Right lobe of liver (tissue), 6 donors: ENCODE data around the gene PPCS. TPM values are rescaled to one million over a fixed set of nuclear protein-coding genes. Genes with fewer than 3 reads are reported as not detected.

Source experiments
- ATAC-seq, 4 donors: fragments of 200-7000 bp; cut with Tn5 transposase; one replicate each; pipeline ENCODE4 v1.9.1; 2020; ENCODE audit warnings: mild to moderate bottlenecking in 4 of 4, moderate library complexity in 4 of 4
- DNase-seq, 3 donors: peaks; one replicate each; pipeline ENCODE4 v3.0.0-alpha.2; 2020
- H3K27ac ChIP-seq, 3 donors: fragments of 200-600 bp; one replicate each; pipeline ENCODE4 v1.8.0; 2022
- H3K27me3 ChIP-seq, 2 donors: fragments of 200-600 bp; one replicate each; pipeline ENCODE4 v1.8.0; 2022
- H3K36me3 ChIP-seq, 4 donors: fragments of 200-600 bp; sonication (generic) in 1 of 4; one replicate each; pipeline versions ENCODE4 v1.5.1 to v1.8.0; 2017 to 2022; ENCODE audit warnings: control low read depth in 1 of 4
- H3K4me1 ChIP-seq, 4 donors: fragments of 200-600 bp; sonication (generic) in 1 of 4; one replicate each; pipeline versions ENCODE4 v1.5.1 to v1.8.0; 2017 to 2022; ENCODE audit warnings: control low read depth in 1 of 4
- H3K4me3 ChIP-seq, 3 donors: fragments of 200-600 bp; one replicate each; pipeline ENCODE4 v1.8.0; 2022
- H3K9me3 ChIP-seq, 4 donors: fragments of 200-600 bp; sonication (generic) in 1 of 4; one replicate each; pipeline versions ENCODE4 v1.5.1 to v1.8.0; 2017 to 2022; ENCODE audit warnings: control low read depth in 1 of 4
- POLR2A ChIP-seq: fragments of 450-650 bp; IDR thresholded peaks from one replicate; pipeline ENCODE4 v1.6.1; 2017; ENCODE audit warnings: antibody characterized with exemption, mild to moderate bottlenecking
- WGBS: methylation state at CpG from one replicate; pipeline ENCODE4 v1.1.6; 2018; ENCODE audit warnings: low coverage, low lambda C conversion rate; ENCODE audit not compliant: insufficient coverage; ENCODE audit errors: missing lambda C conversion rate; 5-methylcytosine and 5-hydroxymethylcytosine counted together
- intact Hi-C, 2 donors: fragments of 100-400 bp; cut with DNase I; formaldehyde crosslinking; loops; one replicate each; pipeline versions ENCODE4 v1.11.2 to v1.14.1; 2022
- total RNA-seq, 6 experiments: library from RNA; depleted of rRNA in 2 of 6; stranded (reverse); fragments of >200 nt in 2 of 6; fragmentation: NEBNext Ultra II Directional in 3 of 6; extraction: Animal tissue kit (Norgen Biotek cat#: 25700) in 3 of 6; gene quantifications; one replicate each; pipeline versions ENCODE4 v1.1.0 to v1.2.4, GENCODE V29; 2016 to 2023
- TF ChIP-seq, protein P1 (sequence below), 4 donors: fragments of 200-600 bp in 3 of 4; fragments of 450-650 bp in 1 of 4; IDR thresholded peaks; one replicate each; pipeline versions ENCODE4 v1.5.1 to v1.8.0; 2016 to 2022; ENCODE audit warnings: antibody characterized with exemption in 4 of 4, mild to moderate bottlenecking in 2 of 4
- donor health status: DM: no; HTN: yes; CAD: no.
- donor health status: DM: no; HTN: no; CAD: no.
- donor health status: DM: no; HTN: no; CAD: no.
- donor health status: DM: no; HTN: yes; CAD: no.
- donor health status: DM: no; HTN: yes; CAD: no.

PPCS gene
- total RNA-seq, 6 experiments from 2014 or later, result 36.3 to 44.1 (median 42.7) TPM

DNA sequence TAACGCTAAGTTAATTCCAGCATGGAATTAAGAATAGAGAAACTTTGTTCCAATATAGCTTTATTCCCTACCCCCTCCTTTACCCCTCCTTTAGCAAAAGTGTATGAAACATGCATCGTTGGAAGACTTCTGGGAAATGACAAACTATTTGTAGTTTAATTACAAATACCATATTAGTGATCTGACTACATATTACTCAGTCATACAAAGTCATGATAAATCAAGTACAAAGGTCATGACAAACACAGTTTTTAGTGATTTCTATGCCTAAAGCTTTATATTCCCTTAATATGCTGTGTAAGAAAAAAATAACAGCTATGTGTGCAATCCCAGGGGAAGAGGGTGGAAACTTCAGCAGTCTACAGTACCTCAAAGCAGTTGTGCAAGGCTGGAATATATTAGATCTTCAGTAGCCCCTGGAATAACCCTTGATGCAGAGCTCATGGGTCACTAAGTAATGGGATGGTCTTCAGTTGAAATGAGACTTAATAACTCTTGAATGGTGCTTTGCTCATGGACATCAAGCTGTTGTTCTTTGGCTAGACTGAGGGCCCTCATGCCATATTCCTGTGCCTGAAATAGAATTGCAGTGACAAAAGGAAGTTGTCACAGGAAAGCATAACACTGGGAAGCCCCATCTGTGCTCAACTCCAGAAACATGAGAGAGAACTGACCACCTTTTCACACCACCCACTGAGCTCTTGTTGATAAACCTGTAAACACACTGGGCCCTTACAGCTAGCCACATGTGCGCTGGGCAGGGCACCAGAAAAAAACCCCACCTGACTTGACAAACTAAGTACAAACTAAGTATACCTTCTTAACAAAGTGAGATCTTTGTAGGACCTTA, 25.8 kb upstream of the PPCS start:
- intact Hi-C loops, result no loop called here
- ATAC-seq, result peak in 1 of 4 donors; percentile 22

DNA sequence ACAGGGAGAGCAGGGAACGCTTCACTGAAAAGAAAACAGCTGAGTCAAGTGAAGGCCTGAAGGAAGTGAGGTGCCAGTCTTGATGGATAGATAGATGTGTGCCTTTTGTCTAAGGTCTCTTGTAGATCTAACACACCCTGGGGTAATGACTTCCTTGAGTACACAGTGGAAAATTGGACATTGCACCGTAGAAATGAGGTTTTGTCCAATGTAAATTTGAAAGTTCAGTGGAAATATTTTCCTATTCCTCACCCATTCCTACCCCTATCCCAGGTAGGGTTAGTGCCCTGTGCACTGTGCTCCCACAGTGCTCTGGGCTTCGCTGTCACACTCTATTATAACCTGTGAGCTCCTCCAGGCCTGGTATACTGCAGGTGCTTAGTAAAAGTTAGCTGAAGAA, 24.8 kb upstream of the PPCS start:
- 40% methylated on average over 3 of the region's 3 CpGs for WGBS
- H3K4me3 ChIP-seq, result no peak overlapping the region
- no peaks in the 10 kb centered on the region for H3K27me3 ChIP-seq
- intact Hi-C loops, result no loop called here
- TF ChIP-seq, protein P1, sequence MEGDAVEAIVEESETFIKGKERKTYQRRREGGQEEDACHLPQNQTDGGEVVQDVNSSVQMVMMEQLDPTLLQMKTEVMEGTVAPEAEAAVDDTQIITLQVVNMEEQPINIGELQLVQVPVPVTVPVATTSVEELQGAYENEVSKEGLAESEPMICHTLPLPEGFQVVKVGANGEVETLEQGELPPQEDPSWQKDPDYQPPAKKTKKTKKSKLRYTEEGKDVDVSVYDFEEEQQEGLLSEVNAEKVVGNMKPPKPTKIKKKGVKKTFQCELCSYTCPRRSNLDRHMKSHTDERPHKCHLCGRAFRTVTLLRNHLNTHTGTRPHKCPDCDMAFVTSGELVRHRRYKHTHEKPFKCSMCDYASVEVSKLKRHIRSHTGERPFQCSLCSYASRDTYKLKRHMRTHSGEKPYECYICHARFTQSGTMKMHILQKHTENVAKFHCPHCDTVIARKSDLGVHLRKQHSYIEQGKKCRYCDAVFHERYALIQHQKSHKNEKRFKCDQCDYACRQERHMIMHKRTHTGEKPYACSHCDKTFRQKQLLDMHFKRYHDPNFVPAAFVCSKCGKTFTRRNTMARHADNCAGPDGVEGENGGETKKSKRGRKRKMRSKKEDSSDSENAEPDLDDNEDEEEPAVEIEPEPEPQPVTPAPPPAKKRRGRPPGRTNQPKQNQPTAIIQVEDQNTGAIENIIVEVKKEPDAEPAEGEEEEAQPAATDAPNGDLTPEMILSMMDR (IDR thresholded peaks at IDR 0.05), result no peak
- no peak for TF ChIP-seq POLR2A
- peak in 1 of 3 donors; percentile 71 for DNase-seq
- H3K27ac ChIP-seq, result peak overlapping the region in 1 of 3 donors; percentile 9
- H3K9me3 ChIP-seq, result no peaks in the 10 kb centered on the region
- H3K36me3 ChIP-seq, result no peaks in the 10 kb centered on the region
- peak; percentile 85 to 97 (median 92) for ATAC-seq
- peaks cover 0 to 15% (median 6%) of the 10 kb centered on the region in 4 donors for H3K4me1 ChIP-seq

More for the DNA sequence above, 25.8 kb upstream of the PPCS start:
- TF ChIP-seq, protein P1 (IDR thresholded peaks at IDR 0.05), result no peak
- TF ChIP-seq POLR2A, result no peak
- H3K4me3 ChIP-seq, result no peak overlapping the region
- no peaks in the 10 kb centered on the region for H3K9me3 ChIP-seq
- DNase-seq, result no peak
- H3K27ac ChIP-seq, result no peak overlapping the region
- no peaks in the 10 kb centered on the region for H3K27me3 ChIP-seq
- 87% methylated on average over 3 of the region's 3 CpGs for WGBS
- no peaks in the 10 kb centered on the region for H3K36me3 ChIP-seq
- peaks cover 0 to 15% (median 6%) of the 10 kb centered on the region in 4 donors for H3K4me1 ChIP-seq

DNA sequence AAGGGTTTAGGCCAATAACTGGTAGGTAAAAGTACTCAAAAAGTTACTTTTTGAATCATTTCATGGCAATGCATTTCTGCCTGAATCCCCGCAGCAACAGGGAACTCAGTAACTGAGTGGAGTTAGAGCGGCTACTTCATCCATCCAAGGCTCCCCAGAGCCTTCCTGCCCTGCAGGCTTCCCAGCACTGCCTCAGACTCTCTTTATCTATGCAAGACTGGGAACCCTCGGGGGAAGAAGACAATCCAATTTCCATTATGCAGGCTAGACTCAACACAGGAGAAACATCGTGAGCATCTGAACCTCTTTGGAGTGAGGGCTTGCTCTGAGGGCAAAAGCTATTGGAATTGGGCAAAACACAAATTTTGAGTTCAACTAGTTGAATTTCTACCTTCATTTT, 23.6 kb upstream of the PPCS start:
- Histone ChIP-seq H3K36me3 (no peaks in the 10 kb centered on the region), H3K27ac (no peak overlapping the region), H3K27me3 (no peaks in the 10 kb centered on the region), H3K4me1 (peaks cover 0 to 15% (median 6%) of the 10 kb centered on the region in 4 donors), H3K9me3 (no peaks in the 10 kb centered on the region), H3K4me3 (no peak overlapping the region)
- TF ChIP-seq, protein P1 (IDR thresholded peaks at IDR 0.05), result no peak
- no peak for TF ChIP-seq POLR2A
- ATAC-seq (no peak), DNase-seq (no peak)
- intact Hi-C loops, result no loop called here
- 97% methylated on average over 4 of the region's 4 CpGs for WGBS

DNA sequence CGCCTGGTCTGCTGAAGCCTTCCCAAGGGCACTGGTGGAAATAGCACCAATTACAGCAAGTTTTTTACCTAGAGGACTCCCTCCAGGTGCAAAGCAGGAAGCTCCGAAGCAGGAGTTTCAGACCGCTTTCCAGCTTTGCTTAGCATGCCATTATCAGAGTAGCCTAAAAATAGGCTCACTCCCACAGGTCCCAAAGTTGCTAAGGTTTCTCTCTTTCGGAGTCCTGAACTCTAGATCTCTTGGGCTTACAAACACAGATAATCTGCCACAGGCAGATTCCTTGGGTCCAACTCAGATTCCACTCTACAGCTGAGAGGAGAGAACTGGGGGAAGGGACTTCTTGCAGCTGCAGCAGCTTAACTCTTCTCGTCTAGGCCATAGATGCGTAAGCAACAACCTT, 23.0 kb upstream of the PPCS start:
- H3K4me1 ChIP-seq, result peaks cover 0 to 15% (median 6%) of the 10 kb centered on the region in 4 donors
- no peaks in the 10 kb centered on the region for H3K27me3 ChIP-seq
- DNase-seq (no peak), ATAC-seq (no peak)
- no peak overlapping the region for H3K27ac ChIP-seq
- intact Hi-C loops, result no loop called here
- no peaks in the 10 kb centered on the region for H3K36me3 ChIP-seq
- H3K4me3 ChIP-seq, result no peak overlapping the region
- TF ChIP-seq, protein P1 (IDR thresholded peaks at IDR 0.05), result no peak
- no peak for TF ChIP-seq POLR2A
- H3K9me3 ChIP-seq, result no peaks in the 10 kb centered on the region
- WGBS, result 79% methylated on average over 3 of the region's 6 CpGs
